Hepatocyte (in vitro differentiated cells): Measurements from ENCODE around the gene MYH6. TPM values are rescaled to one million over a fixed set of nuclear protein-coding genes. Genes with fewer than 3 reads are reported as not detected.
A peak's percentile ranks its signal among the peaks of the same experiment; 100 is the strongest.

Experiments
- DNase-seq: peaks from one replicate; pipeline ENCODE4 v3.0.0-alpha.2; 2016; ENCODE audit warnings: low spot score
- H2AFZ ChIP-seq: fragments of 200-600 bp; sonication (generic); 2 replicates; pipeline ENCODE4 v1.6.0; 2016; ENCODE audit warnings: antibody characterized with exemption, mild to moderate bottlenecking
- H3K27ac ChIP-seq: fragments of 200-600 bp; sonication (generic); 2 replicates; pipeline ENCODE4 v1.5.1; 2016; ENCODE audit warnings: mild to moderate bottlenecking
- H3K27me3 ChIP-seq: fragments of 200-600 bp; sonication (generic); 2 replicates; pipeline ENCODE4 v1.6.1; 2016
- H3K36me3 ChIP-seq: fragments of 200-600 bp; sonication (generic); replicated peaks from 2 replicates; pipeline ENCODE4 v1.5.1; 2016; ENCODE audit warnings: low read depth; ENCODE audit not compliant: insufficient read depth
- H3K4me1 ChIP-seq: fragments of 200-600 bp; sonication (generic); 2 replicates; pipeline ENCODE4 v1.5.1; 2016; ENCODE audit warnings: mild to moderate bottlenecking, moderate library complexity; ENCODE audit not compliant: insufficient read depth
- H3K4me2 ChIP-seq: fragments of 200-600 bp; sonication (generic); 2 replicates; pipeline ENCODE4 v1.6.0; 2016
- H3K4me3 ChIP-seq: fragments of 200-600 bp; sonication (generic); 2 replicates; pipeline ENCODE4 v1.5.1; 2016; ENCODE audit warnings: mild to moderate bottlenecking
- H3K79me2 ChIP-seq: fragments of 200-600 bp; sonication (generic); 2 replicates; pipeline ENCODE4 v1.6.0; 2017; ENCODE audit warnings: mild to moderate bottlenecking
- H3K9me2 ChIP-seq: fragments of 200-600 bp; sonication (generic); replicated peaks from 2 replicates; pipeline ENCODE4 v1.6.0; 2017; ENCODE audit warnings: mild to moderate bottlenecking; ENCODE audit not compliant: insufficient read depth
- H3K9me3 ChIP-seq: fragments of 200-600 bp; sonication (generic); 2 replicates; pipeline ENCODE4 v1.5.1; 2016; ENCODE audit warnings: low read depth, mild to moderate bottlenecking
- H4K20me1 ChIP-seq: fragments of 200-600 bp; sonication (generic); 2 replicates; pipeline ENCODE4 v1.6.0; 2016; ENCODE audit warnings: mild to moderate bottlenecking; ENCODE audit not compliant: insufficient read depth, poor library complexity, severe bottlenecking
- CTCF ChIP-seq: fragments of 200-600 bp; sonication (generic); IDR thresholded peaks from 2 replicates; pipeline ENCODE4 v1.5.1; 2016; ENCODE audit warnings: antibody characterized with exemption, mild to moderate bottlenecking; ENCODE audit not compliant: poor library complexity
- EZH2 ChIP-seq: fragments of 200-600 bp; sonication (generic); IDR thresholded peaks from 2 replicates; pipeline ENCODE4 v1.6.1; 2016; ENCODE audit warnings: antibody characterized with exemption, mild to moderate bottlenecking, borderline replicate concordance
- EZH2phosphoT487 ChIP-seq: fragments of 200-600 bp; sonication (generic); IDR thresholded peaks from one replicate; pipeline ENCODE4 v1.6.1; 2018; ENCODE audit warnings: antibody characterized with exemption, mild to moderate bottlenecking, low read depth, moderate library complexity; ENCODE audit not compliant: unreplicated experiment, severe bottlenecking
- WGBS: methylation state at CpG from one replicate; pipeline ENCODE4 v1.1.6; 2016; ENCODE audit warnings: low lambda C conversion rate; ENCODE audit errors: missing lambda C conversion rate; 5-methylcytosine and 5-hydroxymethylcytosine counted together
- polyA plus RNA-seq: library from polyadenylated mRNA; unstranded; fragments of >200 nt; fragmentation: Nextera tagmentation; extraction: Ambion mirVana; gene quantifications from 2 replicates; pipeline ENCODE4 v1.2.1, GENCODE V29; 2016
- total RNA-seq: library from RNA; depleted of rRNA; stranded (reverse); fragments of >200 nt; gene quantifications from 2 replicates; pipeline ENCODE4 v1.2.3, GENCODE V29; 2014

The MYH6 gene
- total and polyA plus RNA-seq, 2 experiments from 2014 or later, result 0.97 TPM; not detected in 1

- H4K20me1 ChIP-seq, result peaks cover 14% of the 10 kb centered on the region
- H3K9me3 ChIP-seq, result no peaks in the 10 kb centered on the region
- H3K27me3 ChIP-seq, result no peaks in the 10 kb centered on the region
- H3K4me2 ChIP-seq, result peak overlapping the region; percentile 96
- no peaks in the 10 kb centered on the region for H3K36me3 ChIP-seq
- peaks cover 45% of the 10 kb centered on the region for H3K79me2 ChIP-seq
- H3K9me2 ChIP-seq, result no peaks in the 10 kb centered on the region
- peak; percentile 42 for DNase-seq
- peak overlapping the region; percentile 80 for H2AFZ ChIP-seq
- H3K4me1 ChIP-seq, result peaks cover 14% of the 10 kb centered on the region
- peak overlapping the region; percentile 99 for H3K27ac ChIP-seq
- H3K4me3 ChIP-seq, result peak overlapping the region; percentile 61
- TF ChIP-seq EZH2phosphoT487, result no peak
- no peak for TF ChIP-seq EZH2
- no peak for TF ChIP-seq CTCF
- WGBS, result 15% methylated on average over 18 of the region's 21 CpGs
Measured at GRCh38 chr14:23364164-23365035, 43.7 kb downstream of the MYH6 start.

GRCh38 chr14:23362200-23362599 is 45.9 kb downstream of the MYH6 start:
- peaks cover 45% of the 10 kb centered on the region for H3K79me2 ChIP-seq
- no peak overlapping the region for H3K4me2 ChIP-seq
- H3K27ac ChIP-seq, result no peak overlapping the region
- no peak for DNase-seq
- H3K4me1 ChIP-seq, result peaks cover 12% of the 10 kb centered on the region
- no peaks in the 10 kb centered on the region for H3K9me2 ChIP-seq
- H2AFZ ChIP-seq, result no peak overlapping the region
- no peaks in the 10 kb centered on the region for H3K9me3 ChIP-seq
- 77% methylated on average over 3 of the region's 3 CpGs for WGBS
- H4K20me1 ChIP-seq, result peaks cover 14% of the 10 kb centered on the region
- TF ChIP-seq EZH2phosphoT487 (no peak), CTCF (peak; percentile 10), EZH2 (no peak)
- no peaks in the 10 kb centered on the region for H3K27me3 ChIP-seq
- H3K4me3 ChIP-seq, result no peak overlapping the region
- H3K36me3 ChIP-seq, result no peaks in the 10 kb centered on the region

- Histone ChIP-seq H3K4me3 (no peak overlapping the region), H3K4me2 (no peak overlapping the region), H3K9me3 (no peaks in the 10 kb centered on the region), H4K20me1 (peaks cover 14% of the 10 kb centered on the region), H3K27ac (no peak overlapping the region), H3K9me2 (no peaks in the 10 kb centered on the region), H3K36me3 (no peaks in the 10 kb centered on the region), H3K79me2 (peaks cover 45% of the 10 kb centered on the region), H2AFZ (no peak overlapping the region), H3K27me3 (no peaks in the 10 kb centered on the region), H3K4me1 (peaks cover 8% of the 10 kb centered on the region)
- no peak for DNase-seq
- no peak for TF ChIP-seq EZH2
- TF ChIP-seq EZH2phosphoT487, result no peak
- no peak for TF ChIP-seq CTCF
- 87% methylated on average over 6 of the region's 6 CpGs for WGBS
Measured at GRCh38 chr14:23361763-23362162, 46.3 kb downstream of the MYH6 start.
